GM06990 (cell line): ENCODE measurements around the gene EGFLAM.

ENCODE experiments used
- DNase-seq: peaks from one replicate; pipeline ENCODE4 v3.0.0-alpha.2; 2011; ENCODE audit not compliant: insufficient read length; ENCODE audit errors: extremely low read depth
- H3K27me3 ChIP-seq: replicated peaks from 2 replicates; pipeline ENCODE4 v1.6.0; 2011; ENCODE audit warnings: low read length; ENCODE audit not compliant: control insufficient read depth, insufficient read depth
- H3K36me3 ChIP-seq: 2 replicates; pipeline ENCODE4 v1.5.1; 2011; ENCODE audit warnings: low read length; ENCODE audit not compliant: control insufficient read depth, insufficient read depth
- H3K4me3 ChIP-seq: replicated peaks from 2 replicates; pipeline ENCODE4 v1.5.1; 2011; ENCODE audit warnings: low read depth, mild to moderate bottlenecking, control low read depth, low read length
- CTCF ChIP-seq: IDR thresholded peaks from 2 replicates; pipeline ENCODE4 v1.5.1; 2011; ENCODE audit warnings: low read length, control low read depth, mild to moderate bottlenecking, inconsistent platforms; ENCODE audit not compliant: insufficient read depth, poor library complexity, severe bottlenecking

The EGFLAM gene

GRCh38 chr5:38465702-38466423 is 207.5 kb downstream of the EGFLAM start:
- H3K36me3 ChIP-seq: no peaks in the 10 kb centered on the region
- H3K27me3 ChIP-seq: peaks cover 9% of the 10 kb centered on the region
- TF ChIP-seq CTCF: no peak
- DNase-seq: no peak
- H3K4me3 ChIP-seq: no peak overlapping the region

- no peak for DNase-seq
- Histone ChIP-seq H3K4me3 (no peak overlapping the region), H3K27me3 (peaks cover 9% of the 10 kb centered on the region), H3K36me3 (no peaks in the 10 kb centered on the region)
- TF ChIP-seq CTCF: no peak
Observed at GRCh38 chr5:38466424-38467189, 208.2 kb downstream of the EGFLAM start.

- Histone ChIP-seq H3K36me3 (no peaks in the 10 kb centered on the region), H3K27me3 (peaks cover 8% of the 10 kb centered on the region), H3K4me3 (no peak overlapping the region)
- DNase-seq: no peak
- TF ChIP-seq CTCF: no peak
Observed at GRCh38 chr5:38467353-38468040, 209.1 kb downstream of the EGFLAM start.

- no peak overlapping the region for H3K4me3 ChIP-seq
- no peak for DNase-seq
Observed at GRCh38 chr5:38468202-38468673, 209.9 kb downstream of the EGFLAM start.

More at GRCh38 chr5:38468202-38468673, 209.9 kb downstream of the EGFLAM start:
- Histone ChIP-seq H3K36me3 (no peaks in the 10 kb centered on the region), H3K27me3 (peaks cover 8% of the 10 kb centered on the region)
- TF ChIP-seq CTCF: no peak
